HepG2 (cell line): ENCODE data around the gene PRM3. TPM values are rescaled to one million over a fixed set of nuclear protein-coding genes. Genes with fewer than 3 reads are reported as not detected.

Experiments used
- ARNT ChIP-seq: fragments of 450-650 bp; IDR thresholded peaks from 2 replicates; pipeline ENCODE4 v1.6.1; 2017
- ELF3 ChIP-seq: IDR thresholded peaks from 2 replicates; pipeline ENCODE4 v1.6.1; 2016; ENCODE audit warnings: missing genetic modification reagents, missing compliant biosample characterization
- HNRNPK ChIP-seq: fragments of 200-400 bp; formaldehyde crosslinking; IDR thresholded peaks from 2 replicates; pipeline ENCODE4 v1.6.1; 2018; ENCODE audit warnings: low read length, low read depth, moderate library complexity, mild to moderate bottlenecking; ENCODE audit not compliant: poor library complexity, severe bottlenecking
- IRF2 ChIP-seq: IDR thresholded peaks from 2 replicates; pipeline ENCODE4 v1.6.1; 2018; ENCODE audit warnings: missing genetic modification reagents, missing compliant biosample characterization
- KMT2A ChIP-seq: sonication (generic); formaldehyde crosslinking; IDR thresholded peaks from 2 replicates; pipeline ENCODE4 v1.4.0; 2020; ENCODE audit warnings: missing genetic modification reagents
- NFIB ChIP-seq: sonication (generic); formaldehyde crosslinking; IDR thresholded peaks from 2 replicates; pipeline ENCODE4 v1.9.0; 2021; ENCODE audit warnings: missing genetic modification reagents, mild to moderate bottlenecking, borderline replicate concordance
- RORA ChIP-seq: sonication (generic); formaldehyde crosslinking; IDR thresholded peaks from 2 replicates; pipeline ENCODE4 v1.5.0; 2020; ENCODE audit warnings: mild to moderate bottlenecking, missing genetic modification reagents, moderate library complexity
- SMC3 ChIP-seq: IDR thresholded peaks from 2 replicates; pipeline ENCODE4 v1.6.1; 2011; ENCODE audit warnings: low read length, improper control_type of control experiment
- SMYD3 ChIP-seq: sonication (generic); formaldehyde crosslinking; IDR thresholded peaks from 2 replicates; pipeline ENCODE4 v1.8.1; 2023; ENCODE audit warnings: mild to moderate bottlenecking, missing genetic modification reagents
- SOX13 ChIP-seq, 3 experiments: fragments of 450-650 bp in 1 of 3; sonication (generic) in 1 of 3; formaldehyde crosslinking in 1 of 3; IDR thresholded peaks in 2 of 3; conservative IDR thresholded peaks in 1 of 3; 2 replicates each; pipeline versions ENCODE4 v1.5.0 to v1.6.1; 2016 to 2020; ENCODE audit warnings: antibody characterized with exemption in 1 of 3, mild to moderate bottlenecking in 1 of 3, missing compliant biosample characterization in 1 of 3, missing genetic modification reagents in 1 of 3, moderate library complexity in 1 of 3
- SP4 ChIP-seq: sonication (generic); formaldehyde crosslinking; IDR thresholded peaks from 2 replicates; pipeline ENCODE4 v1.8.1; 2023; ENCODE audit warnings: mild to moderate bottlenecking, missing genetic modification reagents
- ZFP1 ChIP-seq: IDR thresholded peaks from 2 replicates; pipeline ENCODE4 v1.6.1; 2016
- ZNF12 ChIP-seq: sonication (generic); formaldehyde crosslinking; IDR thresholded peaks from 2 replicates; pipeline ENCODE4 v1.5.0; 2020; ENCODE audit warnings: missing genetic modification reagents
- ZNF20 ChIP-seq: sonication (generic); formaldehyde crosslinking; IDR thresholded peaks from 2 replicates; pipeline ENCODE4 v1.4.0; 2020; ENCODE audit warnings: mild to moderate bottlenecking, moderate library complexity, missing genetic modification reagents
- ZNF546 ChIP-seq: sonication (generic); formaldehyde crosslinking; conservative IDR thresholded peaks from 2 replicates; pipeline ENCODE4 v1.8.1; 2023; ENCODE audit warnings: mild to moderate bottlenecking, missing genetic modification reagents
- ZNF567 ChIP-seq: sonication (generic); formaldehyde crosslinking; IDR thresholded peaks from 2 replicates; pipeline ENCODE4 v1.8.1; 2023; ENCODE audit warnings: mild to moderate bottlenecking, missing genetic modification reagents, borderline replicate concordance
- ZNF572 ChIP-seq: sonication (generic); formaldehyde crosslinking; IDR thresholded peaks from 2 replicates; pipeline ENCODE4 v1.5.1; 2020; ENCODE audit warnings: mild to moderate bottlenecking, missing genetic modification reagents
- polyA plus RNA-seq, 8 experiments: library from polyadenylated mRNA; depleted of rRNA in 3 of 8; stranded (reverse) in 7 of 8; unstranded in 1 of 8; fragments of >200 nt; fragmentation: Illumina TruSeq in 4 of 8; extraction: Trizol in 4 of 8; gene quantifications; 2 replicates each; pipeline versions ENCODE4 v1.2.1 to v1.2.3, GENCODE V29; 2011 to 2016; ENCODE audit warnings: low read depth in 4 of 8, missing spikeins in 1 of 8, mixed read lengths in 1 of 8; ENCODE audit not compliant: insufficient read depth in 1 of 8
- total RNA-seq, 5 experiments: library from RNA; depleted of rRNA; stranded (reverse); fragments of >200 nt; fragmentation: Illumina TruSeq; extraction: Trizol; gene quantifications; 2 replicates each; pipeline ENCODE4 v1.2.3, GENCODE V29; 2016; ENCODE audit warnings: low read depth in 1 of 5
- TF ChIP-seq, protein P1 (sequence below): sonication (generic); formaldehyde crosslinking; IDR thresholded peaks from 2 replicates; pipeline ENCODE4 v1.5.0; 2020; ENCODE audit warnings: missing genetic modification reagents
- TF ChIP-seq, protein P2 (sequence below): sonication (generic); formaldehyde crosslinking; IDR thresholded peaks from 2 replicates; pipeline ENCODE4 v1.4.0; 2020; ENCODE audit warnings: missing genetic modification reagents
- TF ChIP-seq, protein P3 (sequence below): sonication (generic); formaldehyde crosslinking; IDR thresholded peaks from 2 replicates; pipeline ENCODE4 v1.8.1; 2022; ENCODE audit warnings: mild to moderate bottlenecking, missing genetic modification reagents
- TF ChIP-seq, protein P4 (sequence below): sonication (generic); IDR thresholded peaks from 2 replicates; pipeline ENCODE4 v1.6.1; 2016; ENCODE audit warnings: low read depth, borderline replicate concordance
- TF ChIP-seq, protein P5 (sequence below): IDR thresholded peaks from 2 replicates; pipeline ENCODE4 v1.6.1; 2012; ENCODE audit warnings: low read depth, low read length, improper control_type of control experiment

PRM3 gene
- total and polyA plus RNA-seq, 2 of the 13 experiments (the other 11 are each of a cell fraction or from before 2014, with no cell fraction given), result not detected

- TF ChIP-seq, protein P1, sequence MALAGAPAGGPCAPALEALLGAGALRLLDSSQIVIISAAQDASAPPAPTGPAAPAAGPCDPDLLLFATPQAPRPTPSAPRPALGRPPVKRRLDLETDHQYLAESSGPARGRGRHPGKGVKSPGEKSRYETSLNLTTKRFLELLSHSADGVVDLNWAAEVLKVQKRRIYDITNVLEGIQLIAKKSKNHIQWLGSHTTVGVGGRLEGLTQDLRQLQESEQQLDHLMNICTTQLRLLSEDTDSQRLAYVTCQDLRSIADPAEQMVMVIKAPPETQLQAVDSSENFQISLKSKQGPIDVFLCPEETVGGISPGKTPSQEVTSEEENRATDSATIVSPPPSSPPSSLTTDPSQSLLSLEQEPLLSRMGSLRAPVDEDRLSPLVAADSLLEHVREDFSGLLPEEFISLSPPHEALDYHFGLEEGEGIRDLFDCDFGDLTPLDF (CRISPR knock-in tag), result peak; percentile 76
- TF ChIP-seq ZNF567 (peak; percentile 28), ARNT (no peak), ZNF20 (CRISPR knock-in tag) (peak; percentile 44), SOX13 (IDR thresholded peaks at IDR 0.05) (no peak), SOX13 (CRISPR knock-in tag; conservative IDR thresholded peaks at IDR 0.05 in 1 of 2, IDR thresholded peaks at IDR 0.05 in 1 of 2) (peak; percentile 20 to 91; a peak in 3 of 4 replicates), ZNF572 (CRISPR knock-in tag) (0 out of 2 replicates have a peak, but pooled peaks have one; percentile 63), NFIB (CRISPR knock-in tag) (no peak), ZFP1 (CRISPR knock-in tag) (no peak), SP4 (CRISPR knock-in tag) (peak; percentile 89), ZNF546 (CRISPR knock-in tag) (peak; percentile 69), RORA (CRISPR knock-in tag) (no peak), SMYD3 (CRISPR knock-in tag) (no peak), ELF3 (CRISPR knock-in tag) (peak; percentile 58), ZNF12 (CRISPR knock-in tag) (no peak; the same call in 1 of the 2 replicates), SMC3 (peak; percentile 45; the same call in 1 of the 2 replicates), HNRNPK (peak; percentile 27), KMT2A (CRISPR knock-in tag) (peak; percentile 88), IRF2 (CRISPR knock-in tag) (peak; percentile 100)
- TF ChIP-seq, protein P2, sequence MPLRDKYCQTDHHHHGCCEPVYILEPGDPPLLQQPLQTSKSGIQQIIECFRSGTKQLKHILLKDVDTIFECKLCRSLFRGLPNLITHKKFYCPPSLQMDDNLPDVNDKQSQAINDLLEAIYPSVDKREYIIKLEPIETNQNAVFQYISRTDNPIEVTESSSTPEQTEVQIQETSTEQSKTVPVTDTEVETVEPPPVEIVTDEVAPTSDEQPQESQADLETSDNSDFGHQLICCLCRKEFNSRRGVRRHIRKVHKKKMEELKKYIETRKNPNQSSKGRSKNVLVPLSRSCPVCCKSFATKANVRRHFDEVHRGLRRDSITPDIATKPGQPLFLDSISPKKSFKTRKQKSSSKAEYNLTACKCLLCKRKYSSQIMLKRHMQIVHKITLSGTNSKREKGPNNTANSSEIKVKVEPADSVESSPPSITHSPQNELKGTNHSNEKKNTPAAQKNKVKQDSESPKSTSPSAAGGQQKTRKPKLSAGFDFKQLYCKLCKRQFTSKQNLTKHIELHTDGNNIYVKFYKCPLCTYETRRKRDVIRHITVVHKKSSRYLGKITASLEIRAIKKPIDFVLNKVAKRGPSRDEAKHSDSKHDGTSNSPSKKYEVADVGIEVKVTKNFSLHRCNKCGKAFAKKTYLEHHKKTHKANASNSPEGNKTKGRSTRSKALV, result peak; percentile 51; the same call in 1 of the 2 replicates
- TF ChIP-seq, protein P3, sequence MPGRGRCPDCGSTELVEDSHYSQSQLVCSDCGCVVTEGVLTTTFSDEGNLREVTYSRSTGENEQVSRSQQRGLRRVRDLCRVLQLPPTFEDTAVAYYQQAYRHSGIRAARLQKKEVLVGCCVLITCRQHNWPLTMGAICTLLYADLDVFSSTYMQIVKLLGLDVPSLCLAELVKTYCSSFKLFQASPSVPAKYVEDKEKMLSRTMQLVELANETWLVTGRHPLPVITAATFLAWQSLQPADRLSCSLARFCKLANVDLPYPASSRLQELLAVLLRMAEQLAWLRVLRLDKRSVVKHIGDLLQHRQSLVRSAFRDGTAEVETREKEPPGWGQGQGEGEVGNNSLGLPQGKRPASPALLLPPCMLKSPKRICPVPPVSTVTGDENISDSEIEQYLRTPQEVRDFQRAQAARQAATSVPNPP (CRISPR knock-in tag), result peak; percentile 4; the same call in 1 of the 2 replicates
- TF ChIP-seq, protein P4, sequence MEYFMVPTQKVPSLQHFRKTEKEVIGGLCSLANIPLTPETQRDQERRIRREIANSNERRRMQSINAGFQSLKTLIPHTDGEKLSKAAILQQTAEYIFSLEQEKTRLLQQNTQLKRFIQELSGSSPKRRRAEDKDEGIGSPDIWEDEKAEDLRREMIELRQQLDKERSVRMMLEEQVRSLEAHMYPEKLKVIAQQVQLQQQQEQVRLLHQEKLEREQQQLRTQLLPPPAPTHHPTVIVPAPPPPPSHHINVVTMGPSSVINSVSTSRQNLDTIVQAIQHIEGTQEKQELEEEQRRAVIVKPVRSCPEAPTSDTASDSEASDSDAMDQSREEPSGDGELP, result peak; percentile 93
- TF ChIP-seq, protein P5, sequence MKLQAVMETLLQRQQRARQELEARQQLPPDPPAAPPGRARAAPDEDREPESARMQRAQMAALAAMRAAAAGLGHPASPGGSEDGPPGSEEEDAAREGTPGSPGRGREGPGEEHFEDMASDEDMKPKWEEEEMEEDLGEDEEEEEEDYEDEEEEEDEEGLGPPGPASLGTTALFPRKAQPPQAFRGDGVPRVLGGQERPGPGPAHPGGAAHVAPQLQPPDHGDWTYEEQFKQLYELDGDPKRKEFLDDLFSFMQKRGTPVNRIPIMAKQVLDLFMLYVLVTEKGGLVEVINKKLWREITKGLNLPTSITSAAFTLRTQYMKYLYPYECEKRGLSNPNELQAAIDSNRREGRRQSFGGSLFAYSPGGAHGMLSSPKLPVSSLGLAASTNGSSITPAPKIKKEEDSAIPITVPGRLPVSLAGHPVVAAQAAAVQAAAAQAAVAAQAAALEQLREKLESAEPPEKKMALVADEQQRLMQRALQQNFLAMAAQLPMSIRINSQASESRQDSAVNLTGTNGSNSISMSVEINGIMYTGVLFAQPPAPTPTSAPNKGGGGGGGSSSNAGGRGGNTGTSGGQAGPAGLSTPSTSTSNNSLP, result no peak
These were observed 17.4 kb downstream of the PRM3 start, which contains the start of gene SOCS1 (continued) for GRCh38 chr16:11255737-11256660.
